HEK293 (cell line): Measurements from ENCODE around the gene C9orf72.

Experiments used
- GFI1B ChIP-seq: fragments of 450-650 bp; formaldehyde crosslinking; IDR thresholded peaks from 2 replicates; pipeline ENCODE4 v1.5.1; 2016; ENCODE audit warnings: missing biosample characterization, missing genetic modification characterization
- REPIN1 ChIP-seq: fragments of 450-650 bp; formaldehyde crosslinking; IDR thresholded peaks from 2 replicates; pipeline ENCODE4 v1.5.1; 2017; ENCODE audit warnings: missing biosample characterization, missing genetic modification characterization, low read depth
- ZBTB17 ChIP-seq: fragments of 450-650 bp; formaldehyde crosslinking; IDR thresholded peaks from 2 replicates; pipeline ENCODE4 v1.5.1; 2016; ENCODE audit warnings: missing biosample characterization, missing genetic modification characterization
- ZNF214 ChIP-seq: fragments of 450-650 bp; formaldehyde crosslinking; IDR thresholded peaks from 2 replicates; pipeline ENCODE4 v1.5.1; 2017; ENCODE audit warnings: missing biosample characterization, mild to moderate bottlenecking, missing genetic modification characterization, borderline replicate concordance
- ZNF629 ChIP-seq: fragments of 450-650 bp; formaldehyde crosslinking; IDR thresholded peaks from 2 replicates; pipeline ENCODE4 v1.5.1; 2017; ENCODE audit warnings: missing biosample characterization, missing genetic modification characterization
- ZNF776 ChIP-seq: fragments of 450-650 bp; formaldehyde crosslinking; IDR thresholded peaks from 2 replicates; pipeline ENCODE4 v1.5.0; 2017; ENCODE audit warnings: missing biosample characterization, missing genetic modification characterization, borderline replicate concordance
- TF ChIP-seq, protein P1 (sequence below): fragments of 450-650 bp; formaldehyde crosslinking; IDR thresholded peaks from 2 replicates; pipeline ENCODE4 v1.5.1; 2016; ENCODE audit warnings: missing biosample characterization, missing genetic modification characterization
- TF ChIP-seq, protein P2 (sequence below): fragments of 450-650 bp; formaldehyde crosslinking; IDR thresholded peaks from 2 replicates; pipeline ENCODE4 v1.5.1; 2016; ENCODE audit warnings: missing biosample characterization, missing genetic modification characterization
- TF ChIP-seq, protein P3 (sequence below): fragments of 450-650 bp; formaldehyde crosslinking; IDR thresholded peaks from 2 replicates; pipeline ENCODE4 v1.5.0; 2017; ENCODE audit warnings: missing biosample characterization, missing genetic modification characterization, borderline replicate concordance
- TF ChIP-seq, protein P4 (sequence below): fragments of 450-650 bp; formaldehyde crosslinking; IDR thresholded peaks from 2 replicates; pipeline ENCODE4 v1.5.1; 2016; ENCODE audit warnings: missing biosample characterization, missing genetic modification characterization
- TF ChIP-seq, protein P5 (sequence below): fragments of 450-650 bp; formaldehyde crosslinking; IDR thresholded peaks from 2 replicates; pipeline ENCODE4 v1.5.1; 2016; ENCODE audit warnings: missing biosample characterization, missing genetic modification characterization, low read depth
- TF ChIP-seq, protein P6 (sequence below): sonication (generic); formaldehyde crosslinking; IDR thresholded peaks from 2 replicates; pipeline ENCODE4 v1.8.1; 2022; ENCODE audit warnings: mild to moderate bottlenecking, moderate library complexity, missing genetic modification reagents

DNA sequence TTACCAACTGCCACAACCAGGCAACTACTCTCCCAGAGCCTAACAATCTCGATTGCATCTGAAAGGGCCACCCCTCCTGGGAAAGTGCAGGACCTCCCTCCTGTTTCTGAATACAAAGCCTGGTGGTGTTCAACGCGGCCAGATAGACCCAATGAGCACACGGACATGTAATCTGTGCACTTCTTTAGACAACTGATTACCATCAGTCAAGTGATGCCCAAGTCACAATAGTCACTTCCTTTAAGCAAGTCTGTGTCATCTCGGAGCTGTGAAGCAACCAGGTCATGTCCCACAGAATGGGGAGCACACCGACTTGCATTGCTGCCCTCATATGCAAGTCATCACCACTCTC lies 739 bp downstream of the C9orf72 start:
- TF ChIP-seq, protein P1, sequence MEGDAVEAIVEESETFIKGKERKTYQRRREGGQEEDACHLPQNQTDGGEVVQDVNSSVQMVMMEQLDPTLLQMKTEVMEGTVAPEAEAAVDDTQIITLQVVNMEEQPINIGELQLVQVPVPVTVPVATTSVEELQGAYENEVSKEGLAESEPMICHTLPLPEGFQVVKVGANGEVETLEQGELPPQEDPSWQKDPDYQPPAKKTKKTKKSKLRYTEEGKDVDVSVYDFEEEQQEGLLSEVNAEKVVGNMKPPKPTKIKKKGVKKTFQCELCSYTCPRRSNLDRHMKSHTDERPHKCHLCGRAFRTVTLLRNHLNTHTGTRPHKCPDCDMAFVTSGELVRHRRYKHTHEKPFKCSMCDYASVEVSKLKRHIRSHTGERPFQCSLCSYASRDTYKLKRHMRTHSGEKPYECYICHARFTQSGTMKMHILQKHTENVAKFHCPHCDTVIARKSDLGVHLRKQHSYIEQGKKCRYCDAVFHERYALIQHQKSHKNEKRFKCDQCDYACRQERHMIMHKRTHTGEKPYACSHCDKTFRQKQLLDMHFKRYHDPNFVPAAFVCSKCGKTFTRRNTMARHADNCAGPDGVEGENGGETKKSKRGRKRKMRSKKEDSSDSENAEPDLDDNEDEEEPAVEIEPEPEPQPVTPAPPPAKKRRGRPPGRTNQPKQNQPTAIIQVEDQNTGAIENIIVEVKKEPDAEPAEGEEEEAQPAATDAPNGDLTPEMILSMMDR (tag by site-specific recombination), result no peak
- TF ChIP-seq, protein P2, sequence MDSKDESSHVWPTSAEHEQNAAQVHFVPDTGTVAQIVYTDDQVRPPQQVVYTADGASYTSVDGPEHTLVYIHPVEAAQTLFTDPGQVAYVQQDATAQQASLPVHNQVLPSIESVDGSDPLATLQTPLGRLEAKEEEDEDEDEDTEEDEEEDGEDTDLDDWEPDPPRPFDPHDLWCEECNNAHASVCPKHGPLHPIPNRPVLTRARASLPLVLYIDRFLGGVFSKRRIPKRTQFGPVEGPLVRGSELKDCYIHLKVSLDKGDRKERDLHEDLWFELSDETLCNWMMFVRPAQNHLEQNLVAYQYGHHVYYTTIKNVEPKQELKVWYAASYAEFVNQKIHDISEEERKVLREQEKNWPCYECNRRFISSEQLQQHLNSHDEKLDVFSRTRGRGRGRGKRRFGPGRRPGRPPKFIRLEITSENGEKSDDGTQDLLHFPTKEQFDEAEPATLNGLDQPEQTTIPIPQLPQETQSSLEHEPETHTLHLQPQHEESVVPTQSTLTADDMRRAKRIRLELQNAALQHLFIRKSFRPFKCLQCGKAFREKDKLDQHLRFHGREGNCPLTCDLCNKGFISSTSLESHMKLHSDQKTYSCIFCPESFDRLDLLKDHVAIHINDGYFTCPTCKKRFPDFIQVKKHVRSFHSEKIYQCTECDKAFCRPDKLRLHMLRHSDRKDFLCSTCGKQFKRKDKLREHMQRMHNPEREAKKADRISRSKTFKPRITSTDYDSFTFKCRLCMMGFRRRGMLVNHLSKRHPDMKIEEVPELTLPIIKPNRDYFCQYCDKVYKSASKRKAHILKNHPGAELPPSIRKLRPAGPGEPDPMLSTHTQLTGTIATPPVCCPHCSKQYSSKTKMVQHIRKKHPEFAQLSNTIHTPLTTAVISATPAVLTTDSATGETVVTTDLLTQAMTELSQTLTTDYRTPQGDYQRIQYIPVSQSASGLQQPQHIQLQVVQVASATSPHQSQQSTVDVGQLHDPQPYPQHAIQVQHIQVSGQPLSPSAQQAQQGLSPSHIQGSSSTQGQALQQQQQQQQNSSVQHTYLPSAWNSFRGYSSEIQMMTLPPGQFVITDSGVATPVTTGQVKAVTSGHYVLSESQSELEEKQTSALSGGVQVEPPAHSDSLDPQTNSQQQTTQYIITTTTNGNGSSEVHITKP (tag by site-specific recombination), result no peak
- TF ChIP-seq ZNF214 (tag by site-specific recombination), result no peak
- no peak for TF ChIP-seq GFI1B
- TF ChIP-seq, protein P3, sequence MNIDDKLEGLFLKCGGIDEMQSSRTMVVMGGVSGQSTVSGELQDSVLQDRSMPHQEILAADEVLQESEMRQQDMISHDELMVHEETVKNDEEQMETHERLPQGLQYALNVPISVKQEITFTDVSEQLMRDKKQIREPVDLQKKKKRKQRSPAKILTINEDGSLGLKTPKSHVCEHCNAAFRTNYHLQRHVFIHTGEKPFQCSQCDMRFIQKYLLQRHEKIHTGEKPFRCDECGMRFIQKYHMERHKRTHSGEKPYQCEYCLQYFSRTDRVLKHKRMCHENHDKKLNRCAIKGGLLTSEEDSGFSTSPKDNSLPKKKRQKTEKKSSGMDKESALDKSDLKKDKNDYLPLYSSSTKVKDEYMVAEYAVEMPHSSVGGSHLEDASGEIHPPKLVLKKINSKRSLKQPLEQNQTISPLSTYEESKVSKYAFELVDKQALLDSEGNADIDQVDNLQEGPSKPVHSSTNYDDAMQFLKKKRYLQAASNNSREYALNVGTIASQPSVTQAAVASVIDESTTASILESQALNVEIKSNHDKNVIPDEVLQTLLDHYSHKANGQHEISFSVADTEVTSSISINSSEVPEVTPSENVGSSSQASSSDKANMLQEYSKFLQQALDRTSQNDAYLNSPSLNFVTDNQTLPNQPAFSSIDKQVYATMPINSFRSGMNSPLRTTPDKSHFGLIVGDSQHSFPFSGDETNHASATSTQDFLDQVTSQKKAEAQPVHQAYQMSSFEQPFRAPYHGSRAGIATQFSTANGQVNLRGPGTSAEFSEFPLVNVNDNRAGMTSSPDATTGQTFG (tag by site-specific recombination), result no peak
- no peak for TF ChIP-seq ZNF629 (tag by site-specific recombination)
- no peak for TF ChIP-seq ZNF776
- no peak for TF ChIP-seq REPIN1
- TF ChIP-seq, protein P4, sequence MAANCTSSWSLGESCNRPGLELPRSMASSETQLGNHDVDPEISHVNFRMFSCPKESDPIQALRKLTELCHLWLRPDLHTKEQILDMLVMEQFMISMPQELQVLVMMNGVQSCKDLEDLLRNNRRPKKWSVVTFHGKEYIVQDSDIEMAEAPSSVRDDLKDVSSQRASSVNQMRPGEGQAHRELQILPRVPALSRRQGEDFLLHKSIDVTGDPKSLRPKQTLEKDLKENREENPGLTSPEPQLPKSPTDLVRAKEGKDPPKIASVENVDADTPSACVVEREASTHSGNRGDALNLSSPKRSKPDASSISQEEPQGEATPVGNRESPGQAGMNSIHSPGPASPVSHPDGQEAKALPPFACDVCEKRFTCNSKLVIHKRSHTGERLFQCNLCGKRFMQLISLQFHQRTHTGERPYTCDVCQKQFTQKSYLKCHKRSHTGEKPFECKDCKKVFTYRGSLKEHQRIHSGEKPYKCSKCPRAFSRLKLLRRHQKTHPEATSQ, result no peak
- TF ChIP-seq, protein P5, sequence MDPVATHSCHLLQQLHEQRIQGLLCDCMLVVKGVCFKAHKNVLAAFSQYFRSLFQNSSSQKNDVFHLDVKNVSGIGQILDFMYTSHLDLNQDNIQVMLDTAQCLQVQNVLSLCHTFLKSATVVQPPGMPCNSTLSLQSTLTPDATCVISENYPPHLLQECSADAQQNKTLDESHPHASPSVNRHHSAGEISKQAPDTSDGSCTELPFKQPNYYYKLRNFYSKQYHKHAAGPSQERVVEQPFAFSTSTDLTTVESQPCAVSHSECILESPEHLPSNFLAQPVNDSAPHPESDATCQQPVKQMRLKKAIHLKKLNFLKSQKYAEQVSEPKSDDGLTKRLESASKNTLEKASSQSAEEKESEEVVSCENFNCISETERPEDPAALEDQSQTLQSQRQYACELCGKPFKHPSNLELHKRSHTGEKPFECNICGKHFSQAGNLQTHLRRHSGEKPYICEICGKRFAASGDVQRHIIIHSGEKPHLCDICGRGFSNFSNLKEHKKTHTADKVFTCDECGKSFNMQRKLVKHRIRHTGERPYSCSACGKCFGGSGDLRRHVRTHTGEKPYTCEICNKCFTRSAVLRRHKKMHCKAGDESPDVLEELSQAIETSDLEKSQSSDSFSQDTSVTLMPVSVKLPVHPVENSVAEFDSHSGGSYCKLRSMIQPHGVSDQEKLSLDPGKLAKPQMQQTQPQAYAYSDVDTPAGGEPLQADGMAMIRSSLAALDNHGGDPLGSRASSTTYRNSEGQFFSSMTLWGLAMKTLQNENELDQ (tag by site-specific recombination), result no peak
- TF ChIP-seq, protein P6, sequence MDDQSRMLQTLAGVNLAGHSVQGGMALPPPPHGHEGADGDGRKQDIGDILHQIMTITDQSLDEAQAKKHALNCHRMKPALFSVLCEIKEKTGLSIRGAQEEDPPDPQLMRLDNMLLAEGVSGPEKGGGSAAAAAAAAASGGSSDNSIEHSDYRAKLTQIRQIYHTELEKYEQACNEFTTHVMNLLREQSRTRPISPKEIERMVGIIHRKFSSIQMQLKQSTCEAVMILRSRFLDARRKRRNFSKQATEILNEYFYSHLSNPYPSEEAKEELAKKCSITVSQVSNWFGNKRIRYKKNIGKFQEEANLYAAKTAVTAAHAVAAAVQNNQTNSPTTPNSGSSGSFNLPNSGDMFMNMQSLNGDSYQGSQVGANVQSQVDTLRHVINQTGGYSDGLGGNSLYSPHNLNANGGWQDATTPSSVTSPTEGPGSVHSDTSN, result no peak
- TF ChIP-seq ZBTB17, result 0 out of 2 replicates have a peak, but pooled peaks have one; percentile 27
